Right lobe of liver (tissue), 6 donors: ENCODE results near the gene KDM7A. TPM values are rescaled to one million over a fixed set of nuclear protein-coding genes. Genes with fewer than 3 reads are reported as not detected.

Experiments used
- ATAC-seq, 4 donors: fragments of 200-7000 bp; cut with Tn5 transposase; one replicate each; pipeline ENCODE4 v1.9.1; 2020; ENCODE audit warnings: mild to moderate bottlenecking in 4 of 4, moderate library complexity in 4 of 4
- DNase-seq, 3 donors: peaks; one replicate each; pipeline ENCODE4 v3.0.0-alpha.2; 2020
- H3K27ac ChIP-seq, 3 donors: fragments of 200-600 bp; one replicate each; pipeline ENCODE4 v1.8.0; 2022
- H3K27me3 ChIP-seq, 2 donors: fragments of 200-600 bp; one replicate each; pipeline ENCODE4 v1.8.0; 2022
- H3K36me3 ChIP-seq, 4 donors: fragments of 200-600 bp; sonication (generic) in 1 of 4; one replicate each; pipeline versions ENCODE4 v1.5.1 to v1.8.0; 2017 to 2022; ENCODE audit warnings: control low read depth in 1 of 4
- H3K4me1 ChIP-seq, 4 donors: fragments of 200-600 bp; sonication (generic) in 1 of 4; one replicate each; pipeline versions ENCODE4 v1.5.1 to v1.8.0; 2017 to 2022; ENCODE audit warnings: control low read depth in 1 of 4
- H3K4me3 ChIP-seq, 3 donors: fragments of 200-600 bp; one replicate each; pipeline ENCODE4 v1.8.0; 2022
- H3K9me3 ChIP-seq, 4 donors: fragments of 200-600 bp; sonication (generic) in 1 of 4; one replicate each; pipeline versions ENCODE4 v1.5.1 to v1.8.0; 2017 to 2022; ENCODE audit warnings: control low read depth in 1 of 4
- POLR2A ChIP-seq: fragments of 450-650 bp; IDR thresholded peaks from one replicate; pipeline ENCODE4 v1.6.1; 2017; ENCODE audit warnings: antibody characterized with exemption, mild to moderate bottlenecking
- WGBS: methylation state at CpG from one replicate; pipeline ENCODE4 v1.1.6; 2018; ENCODE audit warnings: low coverage, low lambda C conversion rate; ENCODE audit not compliant: insufficient coverage; ENCODE audit errors: missing lambda C conversion rate; 5-methylcytosine and 5-hydroxymethylcytosine counted together
- intact Hi-C, 2 donors: fragments of 100-400 bp; cut with DNase I; formaldehyde crosslinking; loops; one replicate each; pipeline versions ENCODE4 v1.11.2 to v1.14.1; 2022
- total RNA-seq, 6 experiments: library from RNA; depleted of rRNA in 2 of 6; stranded (reverse); fragments of >200 nt in 2 of 6; fragmentation: NEBNext Ultra II Directional in 3 of 6; extraction: Animal tissue kit (Norgen Biotek cat#: 25700) in 3 of 6; gene quantifications; one replicate each; pipeline versions ENCODE4 v1.1.0 to v1.2.4, GENCODE V29; 2016 to 2023
- TF ChIP-seq, protein P1 (sequence below), 4 donors: fragments of 200-600 bp in 3 of 4; fragments of 450-650 bp in 1 of 4; IDR thresholded peaks; one replicate each; pipeline versions ENCODE4 v1.5.1 to v1.8.0; 2016 to 2022; ENCODE audit warnings: antibody characterized with exemption in 4 of 4, mild to moderate bottlenecking in 2 of 4
- donor health status: DM: no; HTN: yes; CAD: no.
- donor health status: DM: no; HTN: no; CAD: no.
- donor health status: DM: no; HTN: no; CAD: no.
- donor health status: DM: no; HTN: yes; CAD: no.
- donor health status: DM: no; HTN: yes; CAD: no.

The KDM7A gene
- total RNA-seq, 6 experiments from 2014 or later = 3.7 to 10.7 (median 6.8) TPM

DNA sequence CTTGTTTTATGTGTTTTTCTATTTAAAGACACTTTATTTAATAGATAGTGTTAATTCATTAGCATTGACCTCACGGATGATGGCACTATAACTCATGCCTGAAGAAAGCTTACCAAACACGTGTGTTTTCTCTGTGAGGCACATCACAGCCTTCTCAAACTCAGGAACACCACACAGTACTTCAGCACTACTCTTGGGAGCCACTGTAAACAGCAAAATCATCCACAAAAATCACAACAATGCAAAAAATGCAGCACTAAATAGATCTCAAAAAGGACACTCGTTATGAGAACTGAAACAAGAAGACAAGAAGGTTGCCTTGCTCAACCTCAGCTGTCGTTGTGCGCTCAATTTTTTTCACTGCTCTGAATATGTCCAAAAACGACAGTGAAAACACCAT is 102.0 kb downstream of the KDM7A start:
- no peaks in the 10 kb centered on the region for H3K4me1 ChIP-seq
- intact Hi-C loops = no loop called here
- 65% methylated on average over 6 of the region's 6 CpGs for WGBS
- no peak overlapping the region for H3K4me3 ChIP-seq
- no peak for TF ChIP-seq POLR2A
- TF ChIP-seq, protein P1, sequence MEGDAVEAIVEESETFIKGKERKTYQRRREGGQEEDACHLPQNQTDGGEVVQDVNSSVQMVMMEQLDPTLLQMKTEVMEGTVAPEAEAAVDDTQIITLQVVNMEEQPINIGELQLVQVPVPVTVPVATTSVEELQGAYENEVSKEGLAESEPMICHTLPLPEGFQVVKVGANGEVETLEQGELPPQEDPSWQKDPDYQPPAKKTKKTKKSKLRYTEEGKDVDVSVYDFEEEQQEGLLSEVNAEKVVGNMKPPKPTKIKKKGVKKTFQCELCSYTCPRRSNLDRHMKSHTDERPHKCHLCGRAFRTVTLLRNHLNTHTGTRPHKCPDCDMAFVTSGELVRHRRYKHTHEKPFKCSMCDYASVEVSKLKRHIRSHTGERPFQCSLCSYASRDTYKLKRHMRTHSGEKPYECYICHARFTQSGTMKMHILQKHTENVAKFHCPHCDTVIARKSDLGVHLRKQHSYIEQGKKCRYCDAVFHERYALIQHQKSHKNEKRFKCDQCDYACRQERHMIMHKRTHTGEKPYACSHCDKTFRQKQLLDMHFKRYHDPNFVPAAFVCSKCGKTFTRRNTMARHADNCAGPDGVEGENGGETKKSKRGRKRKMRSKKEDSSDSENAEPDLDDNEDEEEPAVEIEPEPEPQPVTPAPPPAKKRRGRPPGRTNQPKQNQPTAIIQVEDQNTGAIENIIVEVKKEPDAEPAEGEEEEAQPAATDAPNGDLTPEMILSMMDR (IDR thresholded peaks at IDR 0.05) = no peak
- no peak for ATAC-seq
- H3K36me3 ChIP-seq = no peaks in the 10 kb centered on the region
- no peaks in the 10 kb centered on the region for H3K9me3 ChIP-seq
- no peak overlapping the region for H3K27ac ChIP-seq
- H3K27me3 ChIP-seq = no peaks in the 10 kb centered on the region
- DNase-seq = no peak

DNA sequence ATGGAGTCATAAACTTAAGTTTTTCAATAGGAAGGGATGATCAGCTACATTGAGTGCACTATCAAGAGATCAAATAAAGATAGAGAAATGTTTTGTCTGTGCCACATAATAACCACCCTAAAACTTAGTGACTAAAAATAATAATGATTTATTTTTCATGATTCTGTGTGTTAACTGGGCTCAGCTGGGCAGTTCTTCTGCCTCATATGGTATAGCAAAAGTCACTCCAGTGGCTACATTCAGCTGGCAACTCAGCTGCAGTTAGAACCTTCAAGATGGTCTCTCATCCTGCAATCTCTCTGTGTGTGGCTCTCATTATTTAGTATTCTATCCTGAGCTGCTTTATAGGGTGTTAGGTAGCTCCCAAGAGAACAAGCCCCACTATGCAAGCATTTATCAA is 106.2 kb downstream of the KDM7A start:
- H3K4me1 ChIP-seq = no peaks in the 10 kb centered on the region
- H3K27me3 ChIP-seq = no peaks in the 10 kb centered on the region
- H3K36me3 ChIP-seq = no peaks in the 10 kb centered on the region
- no peak overlapping the region for H3K27ac ChIP-seq
- no peak for TF ChIP-seq POLR2A
- TF ChIP-seq, protein P1 (IDR thresholded peaks at IDR 0.05) = no peak
- no peak overlapping the region for H3K4me3 ChIP-seq
- ATAC-seq = no peak
- intact Hi-C loops = no loop called here
- DNase-seq = no peak
- H3K9me3 ChIP-seq = peaks cover 0 to 4% (median 0%) of the 10 kb centered on the region in 4 donors

DNA sequence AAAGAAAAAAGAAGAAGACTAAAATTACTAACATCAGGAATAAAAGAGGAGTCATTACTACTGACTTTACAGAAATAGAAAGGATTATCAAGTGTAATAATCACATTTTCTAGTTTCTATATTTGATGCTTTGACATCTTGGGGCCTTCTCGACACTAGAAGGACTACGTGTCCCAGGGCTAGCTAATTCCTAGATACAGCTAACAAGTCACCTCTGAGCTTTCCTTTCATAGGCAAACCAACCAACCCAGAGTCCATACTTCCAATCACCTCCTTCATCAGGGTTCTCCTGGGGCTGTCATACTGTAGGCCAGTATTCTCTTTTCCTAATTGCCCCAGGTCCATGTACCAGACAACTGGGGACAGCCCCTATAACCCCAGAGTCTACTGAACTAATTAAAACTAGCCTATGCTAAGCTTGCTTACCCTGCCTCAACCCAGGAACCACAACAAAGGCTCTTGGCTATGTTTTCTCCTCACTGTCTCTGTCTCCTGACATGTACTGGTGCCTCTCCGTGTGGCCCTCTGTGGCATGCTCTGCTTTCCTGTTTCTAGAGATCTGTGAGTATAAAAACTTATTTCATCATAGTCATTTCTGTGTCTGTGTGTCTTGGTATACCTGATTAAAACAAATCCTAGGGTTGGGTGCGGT is 107.4 kb downstream of the KDM7A start:
- no peaks in the 10 kb centered on the region for H3K4me1 ChIP-seq
- ATAC-seq = no peak
- 96% methylated on average over 3 of the region's 4 CpGs for WGBS
- intact Hi-C loops = loop anchor here in 1 of 2 donors (10.0 kb wide), 1 partner anchor 105 kb away; the partner anchor contains the start of gene KDM7A
- H3K27me3 ChIP-seq = no peaks in the 10 kb centered on the region
- no peak for TF ChIP-seq POLR2A
- TF ChIP-seq, protein P1 (IDR thresholded peaks at IDR 0.05) = no peak
- H3K27ac ChIP-seq = no peak overlapping the region
- peaks cover 0 to 4% (median 0%) of the 10 kb centered on the region in 4 donors for H3K9me3 ChIP-seq
- H3K36me3 ChIP-seq = no peaks in the 10 kb centered on the region
- no peak overlapping the region for H3K4me3 ChIP-seq
- DNase-seq = no peak

DNA sequence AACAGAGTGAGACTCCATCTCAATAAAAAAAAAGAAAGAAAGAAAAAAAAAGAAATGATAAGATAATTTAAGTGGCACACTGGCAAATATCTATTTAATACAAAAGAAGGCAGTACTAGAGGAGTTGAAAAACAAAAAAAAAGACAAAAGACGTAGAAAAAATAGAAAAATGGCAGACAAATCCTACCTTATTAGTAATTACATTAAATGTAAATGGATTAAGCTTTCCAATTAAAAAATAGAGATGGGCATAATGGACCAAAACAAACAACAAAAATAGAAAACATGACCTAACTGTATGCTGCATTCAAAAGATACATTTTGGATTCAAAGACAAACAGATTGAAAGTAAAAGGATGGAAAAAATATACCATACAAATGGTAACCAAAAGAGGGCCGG is 108.8 kb downstream of the KDM7A start:
- Histone ChIP-seq H3K27ac (no peak overlapping the region), H3K4me1 (no peaks in the 10 kb centered on the region), H3K9me3 (peaks cover 0 to 4% (median 0%) of the 10 kb centered on the region in 4 donors), H3K4me3 (no peak overlapping the region), H3K36me3 (no peaks in the 10 kb centered on the region), H3K27me3 (no peaks in the 10 kb centered on the region)
- TF ChIP-seq, protein P1 (IDR thresholded peaks at IDR 0.05) = no peak
- no peak for TF ChIP-seq POLR2A
- intact Hi-C loops = loop anchor here in 1 of 2 donors (10.0 kb wide), 1 partner anchor 107 kb away; the partner anchor contains the start of gene KDM7A
- DNase-seq (no peak), ATAC-seq (no peak)
- WGBS = 70% methylated on average over 2 of the region's 2 CpGs
